Astrocyte (in vitro differentiated cells and primary cell): ENCODE data around the gene GAS6.

ENCODE experiments used
- CTCF ChIP-seq: IDR thresholded peaks from 2 replicates; pipeline ENCODE4 v1.5.1; 2011; ENCODE audit warnings: low read depth, mild to moderate bottlenecking, inconsistent platforms, low read length, moderate library complexity; ENCODE audit not compliant: insufficient read depth
- EZH2 ChIP-seq: IDR thresholded peaks from 2 replicates; pipeline ENCODE4 v1.6.1; 2012; ENCODE audit warnings: mild to moderate bottlenecking, low read length, inconsistent platforms; ENCODE audit not compliant: insufficient read depth

- TF ChIP-seq CTCF: no peak
- TF ChIP-seq EZH2: no peak
These were observed 12.7 kb upstream of the GAS6 start for GRCh38 chr13:113876346-113877148.
